Vagina (tissue), 2 donors: ENCODE results near the gene DACT1.

Source experiments
- CTCF ChIP-seq, 3 experiments: fragments of 450-650 bp in 2 of 3; fragments of 200-600 bp in 1 of 3; sonication (generic) in 1 of 3; IDR thresholded peaks; one replicate each; pipeline ENCODE4 v1.5.1; 2017 to 2019; ENCODE audit warnings: antibody characterized with exemption in 3 of 3, mild to moderate bottlenecking in 2 of 3, moderate library complexity in 2 of 3
- POLR2A ChIP-seq, 2 donors: fragments of 450-650 bp; IDR thresholded peaks; one replicate each; pipeline ENCODE4 v1.6.1; 2017; ENCODE audit warnings: antibody characterized with exemption in 2 of 2, mild to moderate bottlenecking in 2 of 2, moderate library complexity in 2 of 2
- POLR2AphosphoS5 ChIP-seq, 2 donors: sonication (generic); formaldehyde crosslinking; IDR thresholded peaks; one replicate each; pipeline ENCODE4 v1.9.0; 2017; ENCODE audit warnings: antibody characterized with exemption in 2 of 2, mild to moderate bottlenecking in 2 of 2, low read depth in 1 of 2; ENCODE audit not compliant: insufficient read depth in 1 of 2

GRCh38 chr14:58677001-58677400 lies 39.2 kb downstream of the DACT1 start:
- TF ChIP-seq CTCF (IDR thresholded peaks at IDR 0.05): no peak
- no peak for TF ChIP-seq POLR2A (IDR thresholded peaks at IDR 0.05)
- TF ChIP-seq POLR2AphosphoS5 (IDR thresholded peaks at IDR 0.05; ENCODE audit: insufficient read depth in 1 of 2, low read depth in 1 of 2): no peak
